ENCODE measurements around the gene THBD.

DNA sequence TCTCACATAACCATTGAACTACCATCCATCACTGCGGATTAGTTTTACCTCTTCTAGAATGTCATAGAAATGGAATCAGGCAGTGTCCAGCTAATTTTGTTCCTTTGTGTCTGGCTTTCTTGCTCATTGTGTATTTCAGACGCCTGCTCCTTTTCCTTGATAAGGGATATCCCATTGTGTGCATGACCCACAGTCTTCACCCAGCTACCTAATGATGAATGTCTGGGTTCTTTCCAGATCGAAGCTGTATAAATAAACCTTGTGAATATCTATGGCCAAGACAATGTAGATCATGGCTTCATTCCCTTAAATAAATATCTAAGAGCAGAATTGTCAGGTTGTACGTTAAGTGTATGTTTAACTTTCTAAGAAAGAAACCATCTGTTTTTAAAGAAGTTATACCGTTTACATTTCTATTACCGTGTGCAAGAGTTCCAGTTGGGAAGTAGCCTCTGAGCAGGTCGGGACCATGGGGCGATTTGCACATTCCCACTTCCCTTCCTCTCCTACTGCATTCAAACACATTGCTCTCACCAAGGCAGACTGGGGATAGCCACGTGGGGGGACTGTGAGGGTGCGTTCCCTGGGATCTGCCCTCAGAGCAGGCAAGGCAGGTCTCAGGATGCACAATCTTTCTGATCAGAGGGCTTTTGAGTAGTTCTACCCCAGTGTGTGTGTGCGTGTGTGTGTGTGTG is 23.6 kb upstream of the THBD start:
- TF ChIP-seq CTCF (IDR thresholded peaks at IDR 0.05; ENCODE audit: low read length) (no peak), EZH2 (optimal IDR thresholded peaks at IDR 0.05; ENCODE audit: low read depth, low read length) (no peak), EZH2phosphoT487 (IDR thresholded peaks at IDR 0.05; ENCODE audit: low read length) (no peak)
